GM19397 (cell line): Measurements from ENCODE around the gene C1QC.

Source experiments
- ATAC-seq: cut with Tn5 transposase; IDR thresholded peaks from one replicate; pipeline ENCODE4 v1.9.1; 2021; ENCODE audit warnings: mild to moderate bottlenecking, moderate library complexity; ENCODE audit not compliant: unreplicated experiment

The C1QC gene

DNA sequence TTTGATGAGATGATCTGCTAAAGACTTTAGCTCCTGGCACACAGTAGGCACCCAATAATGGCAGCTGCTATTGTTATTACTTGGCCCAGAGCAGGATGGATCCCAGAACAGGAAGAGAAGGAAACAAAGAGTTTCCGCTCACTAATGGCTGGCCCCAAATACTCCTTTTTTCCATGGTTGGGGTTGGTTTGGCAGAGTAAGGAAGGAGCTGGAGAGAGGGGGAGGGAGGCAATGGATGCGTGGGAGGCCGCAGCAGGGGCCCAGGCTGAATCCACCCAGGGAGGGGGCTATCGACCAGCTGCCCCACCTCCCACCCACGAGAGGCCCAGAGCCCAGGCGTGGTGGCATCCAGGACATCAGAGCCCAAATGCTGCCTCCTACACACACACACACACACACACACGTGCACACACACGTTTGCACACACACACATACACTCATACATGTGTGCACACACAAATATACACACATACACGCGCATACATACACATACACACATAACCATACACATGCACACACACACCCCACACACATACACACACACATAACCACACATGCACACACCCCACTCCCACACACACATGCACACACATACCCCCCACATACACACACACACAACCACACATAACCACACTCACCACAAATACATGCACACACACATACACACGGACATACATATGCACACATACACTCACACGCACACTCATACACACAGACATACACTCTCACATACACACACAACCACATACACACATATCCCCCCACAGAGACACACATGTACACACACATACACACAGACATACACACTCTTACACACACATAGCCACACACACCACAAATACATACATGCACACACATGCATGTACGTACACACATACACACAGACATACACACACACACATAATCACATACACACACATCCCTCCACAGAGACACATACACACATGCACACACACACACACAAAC lies 34.8 kb downstream of the C1QC start:
- ATAC-seq, result no peak

DNA sequence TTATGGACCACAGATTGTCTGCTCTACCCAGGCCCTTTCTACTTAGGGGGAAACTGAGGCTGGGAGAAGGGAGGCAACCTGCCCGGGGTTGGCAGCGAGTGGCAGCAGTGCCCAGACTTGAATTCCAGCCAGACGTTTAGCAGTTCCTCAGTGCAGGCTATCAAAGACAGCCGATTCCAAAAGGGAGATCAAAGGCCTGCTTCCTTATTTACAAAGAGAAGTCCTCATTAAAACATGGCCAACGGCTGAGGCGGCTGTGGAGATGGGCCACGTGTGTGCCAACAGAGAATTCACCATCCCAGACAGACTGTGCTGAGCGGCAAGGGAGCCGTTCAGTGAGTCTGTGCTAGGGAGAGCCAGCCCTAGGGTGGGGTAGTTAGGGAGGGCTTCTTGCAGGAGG lies 37.3 kb downstream of the C1QC start:
- no peak for ATAC-seq

DNA sequence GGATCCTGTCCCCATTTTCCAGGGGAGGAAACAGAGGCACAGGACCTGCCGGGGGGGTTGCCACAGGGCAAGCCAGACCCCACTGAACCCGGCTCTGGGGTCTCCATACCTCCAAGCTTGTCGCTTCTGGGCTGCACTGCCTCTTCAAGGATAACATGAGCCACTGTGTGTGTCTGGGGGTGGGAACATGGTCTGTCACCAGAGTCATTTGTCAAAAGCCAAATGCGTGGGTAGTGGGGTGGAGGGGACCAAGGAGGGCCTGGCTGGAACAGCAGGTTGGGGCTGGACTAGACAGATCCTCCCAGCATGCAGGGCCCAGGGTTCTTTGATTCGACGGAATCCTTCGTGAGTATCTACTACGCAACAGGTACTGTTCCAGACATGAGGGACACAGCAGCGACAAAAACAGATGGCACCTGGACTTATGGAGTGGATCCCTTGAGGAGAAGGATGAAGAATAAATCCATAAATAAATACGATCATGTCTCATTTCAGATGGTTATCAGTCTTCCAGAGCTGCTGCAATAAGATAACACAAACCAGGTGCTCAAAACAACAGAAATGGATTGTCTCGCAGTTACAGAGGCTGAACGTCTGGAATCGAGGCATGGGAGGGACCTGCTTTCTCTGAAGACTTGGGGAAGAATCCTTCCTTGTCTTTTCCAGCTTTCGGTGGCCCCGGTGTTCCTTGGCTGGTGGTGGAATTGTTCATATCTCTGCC lies 38.3 kb downstream of the C1QC start:
- ATAC-seq, result no peak

DNA sequence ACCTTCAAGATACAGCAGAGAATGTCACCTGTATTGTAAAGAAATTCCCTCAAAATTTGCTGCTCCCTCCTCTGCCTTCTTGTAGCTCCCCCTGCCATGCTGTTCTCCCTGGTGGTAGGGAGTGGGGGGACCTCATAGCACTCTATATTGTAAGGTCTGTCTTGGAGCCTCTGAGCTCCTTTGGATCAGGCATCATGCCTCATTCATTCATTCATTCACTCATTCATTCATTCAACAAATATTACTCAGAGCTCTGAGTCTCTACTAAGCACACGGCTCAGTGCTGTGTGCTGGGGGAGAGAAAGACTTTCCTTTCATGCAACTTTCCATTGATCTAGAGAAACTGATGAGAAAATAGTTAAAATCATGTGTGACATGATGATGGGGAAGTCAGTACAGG lies 40.1 kb downstream of the C1QC start:
- ATAC-seq, result no peak

DNA sequence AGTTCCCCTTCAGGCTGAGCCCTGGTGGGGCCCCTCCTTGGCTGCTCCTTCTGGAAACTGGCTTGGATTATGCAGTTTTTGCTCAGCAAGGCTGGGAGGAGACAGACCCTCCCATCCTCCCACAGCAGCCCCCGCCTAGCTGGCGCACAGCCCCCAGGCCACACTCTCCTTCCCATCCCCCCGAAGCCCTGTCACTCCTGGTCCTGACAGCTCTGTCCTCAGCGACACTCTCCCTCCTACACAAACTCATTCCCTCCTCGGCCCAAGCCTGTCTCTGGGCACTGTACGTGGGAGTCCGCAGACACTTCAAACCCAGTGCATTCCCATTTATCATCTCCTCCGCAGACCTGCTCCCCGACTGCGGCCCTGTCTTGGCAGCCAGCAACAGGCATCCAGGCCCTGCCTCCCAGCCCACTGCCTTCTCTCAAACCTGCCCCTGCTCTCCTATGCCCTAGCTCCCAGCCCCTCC lies 42.2 kb downstream of the C1QC start:
- no peak for ATAC-seq

GRCh38 chr1:22687191-22687590 lies 43.8 kb downstream of the C1QC start:
- no peak for ATAC-seq

- ATAC-seq, result no peak
Measured at GRCh38 chr1:22688466-22688865, 45.0 kb downstream of the C1QC start.

GRCh38 chr1:22689505-22689904 lies 46.1 kb downstream of the C1QC start:
- no peak for ATAC-seq

DNA sequence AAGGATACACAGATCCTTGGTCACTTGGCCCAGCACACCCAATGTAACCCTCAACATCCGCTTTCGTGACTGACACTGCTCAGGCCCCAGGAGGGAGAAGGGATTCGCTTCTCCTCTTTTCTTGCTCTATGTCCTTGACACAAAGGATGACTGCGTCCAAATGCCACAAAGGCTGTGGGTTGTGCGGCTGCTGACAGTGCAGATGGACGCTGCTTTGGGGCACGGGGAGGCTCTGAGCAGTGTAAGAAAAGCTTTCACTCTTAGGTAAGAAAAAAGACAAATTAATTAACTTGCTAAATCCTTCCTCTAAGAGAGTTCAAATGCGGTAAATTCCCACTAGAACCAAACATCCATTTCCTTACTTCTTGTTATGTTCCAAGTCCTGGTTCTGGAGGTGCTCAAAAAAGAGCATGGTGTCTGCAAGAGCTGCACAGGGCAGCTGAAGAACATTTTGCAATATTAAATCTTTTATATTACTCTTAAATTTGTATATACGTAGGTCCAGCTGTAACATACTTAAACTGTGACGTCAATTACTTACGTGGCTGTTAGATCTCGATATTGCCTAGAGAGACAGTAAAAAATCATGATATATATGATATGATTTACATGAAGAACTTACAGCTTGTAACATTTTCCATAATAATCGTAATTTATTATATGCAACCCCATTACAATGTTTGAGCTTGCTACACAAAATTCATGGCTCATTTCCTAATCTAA lies 47.8 kb downstream of the C1QC start:
- ATAC-seq, result no peak

DNA sequence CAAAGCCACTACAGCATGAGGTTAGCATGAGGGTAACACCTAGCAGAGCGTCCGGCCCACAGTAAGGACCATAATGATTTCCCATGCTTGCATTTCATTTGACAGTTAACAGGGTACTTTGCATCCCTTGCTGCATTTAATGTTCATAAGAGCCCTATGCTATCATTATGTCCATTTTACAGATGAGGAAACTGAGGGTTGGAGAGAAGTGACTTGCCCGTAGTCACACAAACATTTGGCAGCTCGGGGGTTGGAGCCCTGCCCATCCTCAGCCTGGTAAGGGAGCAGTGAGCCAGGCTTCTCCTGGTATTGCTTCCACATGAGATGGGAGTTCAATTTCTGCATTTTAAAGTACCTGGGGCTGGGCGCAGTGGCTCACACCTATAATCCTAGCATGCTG lies 50.7 kb downstream of the C1QC start:
- no peak for ATAC-seq

GRCh38 chr1:22696610-22697009 lies 53.2 kb downstream of the C1QC start:
- ATAC-seq, result no peak
